ENCODE measurements around the gene LARP6.

LARP6 gene

GRCh38 chr15:70892002-70892911, 38.3 kb upstream of the LARP6 start, which contains the start of the genes LRRC49 and THAP10:
TSS of gene LRRC49 (plus strand) at chr15:70892826. CDS start at chr15:70892895, 69 bp downstream.
TSS of gene THAP10 (minus strand) at chr15:70892433. CDS start at chr15:70892272, 161 bp downstream.
- no peak for TF ChIP-seq ZNF8 (CRISPR knock-in tag; IDR thresholded peaks at IDR 0.05)
- no peak for TF ChIP-seq ZFP3 (CRISPR knock-in tag; IDR thresholded peaks at IDR 0.05)
- no peak for TF ChIP-seq BACH2 (CRISPR knock-in tag; IDR thresholded peaks at IDR 0.05; ENCODE audit: borderline replicate concordance)
- peak; percentile 12; the same call in 1 of the 2 replicates for TF ChIP-seq CSDC2 (CRISPR knock-in tag; IDR thresholded peaks at IDR 0.05)
- no peak for TF ChIP-seq TOX (CRISPR knock-in tag; IDR thresholded peaks at IDR 0.05; ENCODE audit: borderline replicate concordance)
- TF ChIP-seq ZC3H10 (CRISPR knock-in tag; IDR thresholded peaks at IDR 0.05): no peak
- TF ChIP-seq GLIS3 (CRISPR knock-in tag; IDR thresholded peaks at IDR 0.05): no peak

GRCh38 chr15:70882361-70882760, 28.4 kb upstream of the LARP6 start:
- peak; percentile 27; the same call in 1 of the 3 replicates for ATAC-seq
- TF ChIP-seq, protein P1, sequence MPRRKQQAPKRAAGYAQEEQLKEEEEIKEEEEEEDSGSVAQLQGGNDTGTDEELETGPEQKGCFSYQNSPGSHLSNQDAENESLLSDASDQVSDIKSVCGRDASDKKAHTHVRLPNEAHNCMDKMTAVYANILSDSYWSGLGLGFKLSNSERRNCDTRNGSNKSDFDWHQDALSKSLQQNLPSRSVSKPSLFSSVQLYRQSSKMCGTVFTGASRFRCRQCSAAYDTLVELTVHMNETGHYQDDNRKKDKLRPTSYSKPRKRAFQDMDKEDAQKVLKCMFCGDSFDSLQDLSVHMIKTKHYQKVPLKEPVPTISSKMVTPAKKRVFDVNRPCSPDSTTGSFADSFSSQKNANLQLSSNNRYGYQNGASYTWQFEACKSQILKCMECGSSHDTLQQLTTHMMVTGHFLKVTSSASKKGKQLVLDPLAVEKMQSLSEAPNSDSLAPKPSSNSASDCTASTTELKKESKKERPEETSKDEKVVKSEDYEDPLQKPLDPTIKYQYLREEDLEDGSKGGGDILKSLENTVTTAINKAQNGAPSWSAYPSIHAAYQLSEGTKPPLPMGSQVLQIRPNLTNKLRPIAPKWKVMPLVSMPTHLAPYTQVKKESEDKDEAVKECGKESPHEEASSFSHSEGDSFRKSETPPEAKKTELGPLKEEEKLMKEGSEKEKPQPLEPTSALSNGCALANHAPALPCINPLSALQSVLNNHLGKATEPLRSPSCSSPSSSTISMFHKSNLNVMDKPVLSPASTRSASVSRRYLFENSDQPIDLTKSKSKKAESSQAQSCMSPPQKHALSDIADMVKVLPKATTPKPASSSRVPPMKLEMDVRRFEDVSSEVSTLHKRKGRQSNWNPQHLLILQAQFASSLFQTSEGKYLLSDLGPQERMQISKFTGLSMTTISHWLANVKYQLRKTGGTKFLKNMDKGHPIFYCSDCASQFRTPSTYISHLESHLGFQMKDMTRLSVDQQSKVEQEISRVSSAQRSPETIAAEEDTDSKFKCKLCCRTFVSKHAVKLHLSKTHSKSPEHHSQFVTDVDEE (CRISPR knock-in tag; IDR thresholded peaks at IDR 0.05): no peak
- TF ChIP-seq RARB (CRISPR knock-in tag; IDR thresholded peaks at IDR 0.05) (no peak), ZNF8 (CRISPR knock-in tag; IDR thresholded peaks at IDR 0.05) (no peak), ZNF70 (CRISPR knock-in tag; IDR thresholded peaks at IDR 0.05) (no peak), ISL1 (CRISPR knock-in tag; IDR thresholded peaks at IDR 0.05) (no peak), ARNTL (CRISPR knock-in tag; IDR thresholded peaks at IDR 0.05; ENCODE audit: borderline replicate concordance, low read depth) (no peak), ZFP3 (CRISPR knock-in tag; IDR thresholded peaks at IDR 0.05) (no peak), TOX (CRISPR knock-in tag; IDR thresholded peaks at IDR 0.05; ENCODE audit: borderline replicate concordance) (no peak), TCF4 (CRISPR knock-in tag; IDR thresholded peaks at IDR 0.05; ENCODE audit: borderline replicate concordance) (no peak), GLIS3 (CRISPR knock-in tag; IDR thresholded peaks at IDR 0.05) (no peak), ZNF565 (CRISPR knock-in tag; conservative IDR thresholded peaks at IDR 0.05; ENCODE audit: low read depth) (no peak), PPARA (CRISPR knock-in tag; IDR thresholded peaks at IDR 0.05; ENCODE audit: borderline replicate concordance) (no peak)
- TF ChIP-seq, protein P2, sequence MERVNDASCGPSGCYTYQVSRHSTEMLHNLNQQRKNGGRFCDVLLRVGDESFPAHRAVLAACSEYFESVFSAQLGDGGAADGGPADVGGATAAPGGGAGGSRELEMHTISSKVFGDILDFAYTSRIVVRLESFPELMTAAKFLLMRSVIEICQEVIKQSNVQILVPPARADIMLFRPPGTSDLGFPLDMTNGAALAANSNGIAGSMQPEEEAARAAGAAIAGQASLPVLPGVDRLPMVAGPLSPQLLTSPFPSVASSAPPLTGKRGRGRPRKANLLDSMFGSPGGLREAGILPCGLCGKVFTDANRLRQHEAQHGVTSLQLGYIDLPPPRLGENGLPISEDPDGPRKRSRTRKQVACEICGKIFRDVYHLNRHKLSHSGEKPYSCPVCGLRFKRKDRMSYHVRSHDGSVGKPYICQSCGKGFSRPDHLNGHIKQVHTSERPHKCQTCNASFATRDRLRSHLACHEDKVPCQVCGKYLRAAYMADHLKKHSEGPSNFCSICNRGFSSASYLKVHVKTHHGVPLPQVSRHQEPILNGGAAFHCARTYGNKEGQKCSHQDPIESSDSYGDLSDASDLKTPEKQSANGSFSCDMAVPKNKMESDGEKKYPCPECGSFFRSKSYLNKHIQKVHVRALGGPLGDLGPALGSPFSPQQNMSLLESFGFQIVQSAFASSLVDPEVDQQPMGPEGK (CRISPR knock-in tag; IDR thresholded peaks at IDR 0.05; ENCODE audit: borderline replicate concordance): no peak
- TF ChIP-seq, protein P3, sequence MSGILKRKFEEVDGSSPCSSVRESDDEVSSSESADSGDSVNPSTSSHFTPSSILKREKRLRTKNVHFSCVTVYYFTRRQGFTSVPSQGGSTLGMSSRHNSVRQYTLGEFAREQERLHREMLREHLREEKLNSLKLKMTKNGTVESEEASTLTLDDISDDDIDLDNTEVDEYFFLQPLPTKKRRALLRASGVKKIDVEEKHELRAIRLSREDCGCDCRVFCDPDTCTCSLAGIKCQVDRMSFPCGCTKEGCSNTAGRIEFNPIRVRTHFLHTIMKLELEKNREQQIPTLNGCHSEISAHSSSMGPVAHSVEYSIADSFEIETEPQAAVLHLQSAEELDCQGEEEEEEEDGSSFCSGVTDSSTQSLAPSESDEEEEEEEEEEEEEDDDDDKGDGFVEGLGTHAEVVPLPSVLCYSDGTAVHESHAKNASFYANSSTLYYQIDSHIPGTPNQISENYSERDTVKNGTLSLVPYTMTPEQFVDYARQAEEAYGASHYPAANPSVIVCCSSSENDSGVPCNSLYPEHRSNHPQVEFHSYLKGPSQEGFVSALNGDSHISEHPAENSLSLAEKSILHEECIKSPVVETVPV (CRISPR knock-in tag; IDR thresholded peaks at IDR 0.05): no peak

More at GRCh38 chr15:70892002-70892911, 38.3 kb upstream of the LARP6 start, which contains the start of the genes LRRC49 and THAP10:
- peak; percentile 97 for ATAC-seq

DNA sequence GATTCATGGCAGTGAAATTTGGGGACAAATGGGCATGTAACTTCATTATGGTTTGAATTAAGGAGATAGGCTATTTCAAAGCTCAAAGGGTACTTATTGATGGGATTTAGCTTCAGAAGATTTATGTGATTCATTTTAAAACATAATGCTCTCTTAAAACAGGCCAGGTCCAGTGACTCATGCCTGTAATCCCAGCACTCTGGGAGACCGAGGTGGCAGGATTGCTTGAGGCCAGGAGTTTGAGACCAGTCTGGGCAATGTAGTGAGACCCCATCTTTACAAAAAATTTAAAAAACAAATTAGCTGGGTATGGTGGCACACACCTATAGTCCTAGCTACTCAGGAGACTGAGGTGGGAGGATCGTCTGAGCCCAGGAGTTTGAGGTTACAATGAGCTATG, 26.8 kb upstream of the LARP6 start:
- TF ChIP-seq ISL1 (CRISPR knock-in tag; IDR thresholded peaks at IDR 0.05): peak; percentile 45; the same call in 1 of the 2 replicates
- TF ChIP-seq, protein P1 (CRISPR knock-in tag; IDR thresholded peaks at IDR 0.05): no peak
- ATAC-seq: no peak
